Measurements from ENCODE around the gene SPATA13. TPM values are rescaled to one million over a fixed set of nuclear protein-coding genes. Genes with fewer than 3 reads are reported as not detected.

The SPATA13 gene
- total RNA-seq, 1 experiment from 2014 or later = 28.7 TPM

DNA sequence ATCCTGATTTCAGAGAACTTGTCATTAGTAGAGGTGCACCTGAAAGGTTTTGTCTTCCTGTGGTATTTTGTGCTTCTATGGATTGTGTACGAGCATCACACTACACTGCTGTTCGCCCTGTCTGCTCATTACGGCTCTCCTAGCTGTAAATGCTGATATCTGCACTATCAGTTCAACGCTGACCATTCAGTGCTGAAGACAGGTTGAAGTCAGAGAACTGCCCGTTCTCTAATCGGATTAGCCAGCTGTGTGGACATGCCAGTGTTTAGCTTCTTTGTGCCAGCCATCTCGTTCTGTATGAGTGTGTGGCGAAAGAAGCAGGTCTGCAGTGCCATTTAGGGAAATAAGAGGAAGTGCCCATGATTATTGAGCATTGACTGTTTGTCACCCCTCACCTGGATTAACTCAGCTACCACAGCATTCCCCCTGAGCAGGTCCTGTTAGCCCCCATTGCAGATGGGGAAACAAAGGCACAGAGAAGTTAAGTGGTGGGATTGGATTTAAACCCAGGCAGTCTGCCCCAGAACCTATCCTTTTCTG lies 127.3 kb downstream of the SPATA13 start:
- Histone ChIP-seq H3K4me3 (no peak overlapping the region), H3K27me3 (ENCODE audit: insufficient read depth, low read depth) (no peaks in the 10 kb centered on the region), H2AFZ (no peak overlapping the region), H3K4me1 (replicated peaks; ENCODE audit: insufficient read depth) (no peaks in the 10 kb centered on the region), H4K20me1 (ENCODE audit: insufficient read depth) (no peaks in the 10 kb centered on the region), H3K27ac (no peak overlapping the region), H3K9me2 (ENCODE audit: insufficient read depth) (no peaks in the 10 kb centered on the region), H3F3A (ENCODE audit: insufficient read depth, low read depth) (no peaks in the 10 kb centered on the region), H3K79me2 (ENCODE audit: low read depth) (no peaks in the 10 kb centered on the region), H3K36me3 (ENCODE audit: low read depth) (peaks cover 12% of the 10 kb centered on the region; the same call in 1 of the 2 replicates), H3K9me3 (ENCODE audit: insufficient read depth, low read depth) (no peaks in the 10 kb centered on the region), H3K4me2 (no peak overlapping the region)
- no peak for DNase-seq
- no peak for TF ChIP-seq CTCF (conservative IDR thresholded peaks at IDR 0.05)
- TF ChIP-seq EZH2 (IDR thresholded peaks at IDR 0.05; ENCODE audit: low read depth) = no peak
- POLR2A ChIA-PET (ENCODE audit: unreplicated experiment) = no interaction called here
- CTCF ChIA-PET = no interaction called here
- intact Hi-C loops (cut with micrococcal nuclease; ENCODE audit: unreplicated experiment) = no loop called here
- no TSS peak for BruUV-seq (replicated peaks)

DNA sequence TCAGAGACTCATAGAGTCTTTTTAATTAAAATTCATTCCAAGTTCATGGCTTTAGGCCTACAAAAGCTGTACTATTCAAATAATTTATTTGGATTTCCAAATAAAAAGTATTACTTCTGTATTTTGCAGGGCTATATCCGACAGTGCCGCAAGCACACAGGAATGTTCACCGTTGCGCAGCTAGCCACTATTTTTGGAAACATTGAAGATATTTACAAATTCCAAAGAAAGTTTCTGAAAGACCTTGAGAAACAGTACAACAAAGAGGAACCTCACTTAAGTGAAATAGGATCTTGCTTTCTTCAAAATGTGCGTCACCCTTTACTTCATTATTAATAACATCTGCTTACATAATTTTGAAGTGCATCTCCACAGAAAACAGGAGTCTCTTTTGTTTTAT lies 128.3 kb downstream of the SPATA13 start:
- H3K27ac ChIP-seq = no peak overlapping the region
- no peaks in the 10 kb centered on the region for H4K20me1 ChIP-seq (ENCODE audit: insufficient read depth)
- H3K4me1 ChIP-seq (replicated peaks; ENCODE audit: insufficient read depth) = no peaks in the 10 kb centered on the region
- ChIA-PET POLR2A (ENCODE audit: unreplicated experiment) (no interaction called here), CTCF (no interaction called here)
- H3K9me3 ChIP-seq (ENCODE audit: insufficient read depth, low read depth) = no peaks in the 10 kb centered on the region
- no peaks in the 10 kb centered on the region for H3K27me3 ChIP-seq (ENCODE audit: insufficient read depth, low read depth)
- no peaks in the 10 kb centered on the region for H3K9me2 ChIP-seq (ENCODE audit: insufficient read depth)
- no peak overlapping the region for H2AFZ ChIP-seq
- no peak overlapping the region for H3K4me2 ChIP-seq
- no peaks in the 10 kb centered on the region for H3F3A ChIP-seq (ENCODE audit: insufficient read depth, low read depth)
- peaks cover 12% of the 10 kb centered on the region; the same call in 1 of the 2 replicates for H3K36me3 ChIP-seq (ENCODE audit: low read depth)
- TF ChIP-seq EZH2 (IDR thresholded peaks at IDR 0.05; ENCODE audit: low read depth) = no peak
- TF ChIP-seq CTCF (conservative IDR thresholded peaks at IDR 0.05) = no peak
- intact Hi-C loops (cut with micrococcal nuclease; ENCODE audit: unreplicated experiment) = no loop called here
- no peak for DNase-seq
- no peaks in the 10 kb centered on the region for H3K79me2 ChIP-seq (ENCODE audit: low read depth)
- no peak overlapping the region for H3K4me3 ChIP-seq
- BruUV-seq (replicated peaks) = no TSS peak

- CTCF ChIA-PET = no interaction called here
- TF ChIP-seq EZH2 (IDR thresholded peaks at IDR 0.05; ENCODE audit: low read depth) (no peak), CTCF (conservative IDR thresholded peaks at IDR 0.05) (no peak)
- Histone ChIP-seq H3K4me3 (no peak overlapping the region), H3K9me3 (ENCODE audit: insufficient read depth, low read depth) (no peaks in the 10 kb centered on the region), H3F3A (ENCODE audit: insufficient read depth, low read depth) (no peaks in the 10 kb centered on the region), H4K20me1 (ENCODE audit: insufficient read depth) (no peaks in the 10 kb centered on the region), H3K27ac (no peak overlapping the region), H2AFZ (no peak overlapping the region), H3K36me3 (ENCODE audit: low read depth) (peaks cover 12% of the 10 kb centered on the region; the same call in 1 of the 2 replicates), H3K27me3 (ENCODE audit: insufficient read depth, low read depth) (no peaks in the 10 kb centered on the region), H3K4me2 (no peak overlapping the region), H3K4me1 (replicated peaks; ENCODE audit: insufficient read depth) (no peaks in the 10 kb centered on the region), H3K79me2 (ENCODE audit: low read depth) (no peaks in the 10 kb centered on the region), H3K9me2 (ENCODE audit: insufficient read depth) (no peaks in the 10 kb centered on the region)
- BruUV-seq (replicated peaks) = no TSS peak
- POLR2A ChIA-PET (ENCODE audit: unreplicated experiment) = no interaction called here
- intact Hi-C loops (cut with micrococcal nuclease; ENCODE audit: unreplicated experiment) = no loop called here
- DNase-seq = no peak
Measured at GRCh38 chr13:24290280-24290932, 129.9 kb downstream of the SPATA13 start.

Measured in PC-9 (cell line).